ENCODE measurements around the gene CDKAL1.

DNA sequence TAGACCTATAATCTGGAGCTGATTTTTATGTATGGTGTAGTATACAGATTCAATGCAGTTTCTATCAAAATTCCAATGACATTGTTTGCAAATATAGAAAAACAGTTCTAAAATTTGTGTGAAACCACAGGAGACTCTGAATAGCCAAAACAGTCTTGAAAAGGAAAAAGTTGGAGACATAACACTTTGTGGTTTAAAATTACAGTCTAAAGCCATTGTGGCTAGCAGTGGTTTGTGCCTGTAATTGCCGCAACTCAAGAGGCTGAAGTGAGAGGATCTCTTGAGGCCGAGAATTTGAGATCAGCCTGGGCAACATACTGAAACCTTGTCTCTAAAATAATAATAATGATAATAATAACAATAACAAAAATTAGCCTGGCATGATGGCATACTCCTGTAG is 213.7 kb downstream of the CDKAL1 start:
- TF ChIP-seq, protein P1, sequence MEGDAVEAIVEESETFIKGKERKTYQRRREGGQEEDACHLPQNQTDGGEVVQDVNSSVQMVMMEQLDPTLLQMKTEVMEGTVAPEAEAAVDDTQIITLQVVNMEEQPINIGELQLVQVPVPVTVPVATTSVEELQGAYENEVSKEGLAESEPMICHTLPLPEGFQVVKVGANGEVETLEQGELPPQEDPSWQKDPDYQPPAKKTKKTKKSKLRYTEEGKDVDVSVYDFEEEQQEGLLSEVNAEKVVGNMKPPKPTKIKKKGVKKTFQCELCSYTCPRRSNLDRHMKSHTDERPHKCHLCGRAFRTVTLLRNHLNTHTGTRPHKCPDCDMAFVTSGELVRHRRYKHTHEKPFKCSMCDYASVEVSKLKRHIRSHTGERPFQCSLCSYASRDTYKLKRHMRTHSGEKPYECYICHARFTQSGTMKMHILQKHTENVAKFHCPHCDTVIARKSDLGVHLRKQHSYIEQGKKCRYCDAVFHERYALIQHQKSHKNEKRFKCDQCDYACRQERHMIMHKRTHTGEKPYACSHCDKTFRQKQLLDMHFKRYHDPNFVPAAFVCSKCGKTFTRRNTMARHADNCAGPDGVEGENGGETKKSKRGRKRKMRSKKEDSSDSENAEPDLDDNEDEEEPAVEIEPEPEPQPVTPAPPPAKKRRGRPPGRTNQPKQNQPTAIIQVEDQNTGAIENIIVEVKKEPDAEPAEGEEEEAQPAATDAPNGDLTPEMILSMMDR (conservative IDR thresholded peaks at IDR 0.05; ENCODE audit: low read depth, low read length), result no peak
- TF ChIP-seq EZH2 (IDR thresholded peaks at IDR 0.05; ENCODE audit: low read length, unreplicated experiment), result no peak
